GM18511 (cell line): Measurements from ENCODE around the gene PLA2G15.

Source experiments
- ATAC-seq: cut with Tn5 transposase; IDR thresholded peaks from one replicate; pipeline ENCODE4 v1.9.1; 2021; ENCODE audit warnings: mild to moderate bottlenecking, moderate library complexity; ENCODE audit not compliant: unreplicated experiment

PLA2G15 gene

GRCh38 chr16:68232335-68232734 is 12.8 kb upstream of the PLA2G15 start:
- no peak for ATAC-seq

DNA sequence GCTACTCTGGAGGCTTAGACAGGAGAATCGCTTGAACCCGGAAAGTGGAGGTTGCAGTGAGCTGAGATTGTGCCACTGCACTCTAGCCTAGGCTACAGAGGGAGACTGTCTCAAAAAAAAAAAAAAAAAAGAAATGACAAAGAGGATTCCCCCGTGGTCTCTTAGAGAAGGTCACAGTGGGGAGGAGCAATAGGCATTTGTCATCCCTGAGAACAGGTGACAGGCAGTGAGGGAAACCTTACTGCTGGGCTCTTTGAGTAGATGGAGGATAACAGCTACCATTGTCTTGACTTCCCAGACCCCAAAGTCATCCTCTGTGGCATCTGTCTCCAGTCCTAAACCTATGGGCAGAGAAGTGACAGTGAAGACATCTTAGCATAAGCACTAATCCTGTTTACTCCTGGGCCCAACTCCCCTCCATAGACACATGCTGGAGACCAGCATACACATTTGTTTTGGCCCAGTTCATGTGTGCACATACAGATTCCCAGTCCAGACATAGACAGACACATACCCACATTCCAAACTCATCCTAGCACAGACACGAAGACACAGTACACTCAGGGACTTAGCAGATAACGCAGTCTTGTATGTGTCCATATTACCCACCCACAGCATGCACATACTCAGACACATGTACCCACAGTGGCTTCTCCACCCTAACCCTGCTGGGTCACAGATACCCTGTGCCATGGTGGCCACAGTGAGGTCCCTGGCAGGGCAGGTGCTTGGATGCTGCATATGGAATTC is 11.9 kb upstream of the PLA2G15 start:
- no peak for ATAC-seq

GRCh38 chr16:68233835-68234187 is 11.4 kb upstream of the PLA2G15 start:
- no peak for ATAC-seq

- ATAC-seq: no peak
These were observed 10.7 kb upstream of the PLA2G15 start for GRCh38 chr16:68234188-68235107.

DNA sequence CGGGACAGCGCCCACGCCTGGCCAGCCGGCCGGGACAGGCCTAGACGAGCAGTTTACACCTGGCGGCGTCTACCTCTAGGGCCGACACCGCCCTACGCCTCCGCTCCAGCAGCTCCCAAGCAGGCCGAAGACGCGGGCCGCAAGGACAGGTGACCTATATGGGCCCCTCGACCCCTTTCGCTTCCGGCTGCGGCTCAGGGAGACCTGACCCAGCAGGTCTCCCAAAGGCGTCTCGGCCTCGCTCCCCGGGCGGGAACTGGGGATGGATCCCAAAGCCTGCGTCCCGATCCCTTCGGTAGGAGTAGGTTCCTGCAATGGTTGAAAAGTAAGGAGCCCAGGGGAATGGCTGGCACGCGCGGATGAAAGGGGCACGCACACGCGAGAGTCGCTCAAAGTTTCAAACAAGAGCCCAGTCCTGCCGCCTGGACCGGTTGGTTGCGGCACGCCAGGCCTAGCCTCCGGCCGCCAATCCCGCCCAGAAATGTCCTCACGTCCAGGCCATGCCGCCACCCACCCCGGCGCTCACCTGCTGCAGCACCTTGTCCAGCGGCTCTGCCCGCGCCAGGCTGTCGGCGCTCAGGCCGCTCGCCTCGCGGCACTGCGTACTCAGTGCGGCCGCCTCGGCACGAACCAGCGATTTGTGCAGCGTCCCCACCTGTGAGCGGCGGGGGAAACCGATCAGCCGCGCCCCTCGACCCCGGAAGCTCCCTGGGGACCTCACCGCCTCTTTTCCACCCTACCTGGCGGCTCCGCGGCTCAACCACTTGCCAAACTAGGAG is 9.9 kb upstream of the PLA2G15 start:
- ATAC-seq: no peak

DNA sequence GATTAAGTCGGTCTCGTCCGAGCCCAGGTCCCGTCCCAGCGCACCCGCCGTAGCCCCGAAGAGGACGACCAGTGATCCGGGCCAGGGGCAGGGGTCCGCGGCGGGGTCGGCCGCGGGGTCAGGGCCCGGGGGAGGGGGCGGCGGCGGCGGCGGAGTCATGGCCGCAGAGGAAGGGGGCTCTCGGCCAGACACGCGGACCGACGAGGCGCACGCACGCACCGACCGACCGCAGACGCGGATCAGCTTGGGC is 9.4 kb upstream of the PLA2G15 start, which contains the start of gene ESRP2:
Gene ESRP2 (minus strand): TSS at position 241 of the 250 bp plus-strand sequence. CDS start 82 bp downstream, at position 159.
- ATAC-seq: no peak

DNA sequence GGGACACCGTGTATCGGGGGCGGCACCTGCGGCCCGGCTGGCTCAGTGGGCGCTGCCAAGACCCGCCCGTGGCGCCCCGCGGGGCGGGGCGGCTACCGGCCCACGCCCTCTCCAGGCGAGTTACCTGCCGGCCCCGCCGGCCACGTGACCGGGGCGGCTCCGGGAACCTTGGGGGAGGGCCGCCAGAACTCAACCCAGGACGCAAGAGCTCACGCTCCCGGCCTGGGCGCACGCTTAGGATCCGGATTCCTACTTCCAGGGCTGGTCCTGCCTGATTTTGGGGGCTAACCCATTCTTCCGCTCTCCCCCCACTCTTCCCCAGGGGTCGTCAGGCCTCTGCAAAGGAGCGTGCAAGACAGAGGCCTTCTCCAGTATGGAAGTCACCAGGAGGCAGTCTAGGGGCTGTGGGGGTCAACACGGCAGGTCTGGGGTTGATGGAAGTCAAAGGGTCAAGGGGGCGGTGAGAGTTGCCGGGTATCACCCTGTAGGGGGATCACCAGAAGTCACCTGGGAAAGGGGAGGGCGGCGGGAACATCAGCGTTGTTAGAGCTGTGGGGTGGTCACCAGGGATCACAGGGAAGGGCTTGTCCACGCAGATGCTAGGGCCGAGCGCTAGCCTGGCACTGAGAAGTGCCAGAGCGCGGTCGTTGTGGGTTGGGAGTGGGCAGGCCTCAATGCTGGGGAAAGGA is 8.9 kb upstream of the PLA2G15 start:
- no peak for ATAC-seq

DNA sequence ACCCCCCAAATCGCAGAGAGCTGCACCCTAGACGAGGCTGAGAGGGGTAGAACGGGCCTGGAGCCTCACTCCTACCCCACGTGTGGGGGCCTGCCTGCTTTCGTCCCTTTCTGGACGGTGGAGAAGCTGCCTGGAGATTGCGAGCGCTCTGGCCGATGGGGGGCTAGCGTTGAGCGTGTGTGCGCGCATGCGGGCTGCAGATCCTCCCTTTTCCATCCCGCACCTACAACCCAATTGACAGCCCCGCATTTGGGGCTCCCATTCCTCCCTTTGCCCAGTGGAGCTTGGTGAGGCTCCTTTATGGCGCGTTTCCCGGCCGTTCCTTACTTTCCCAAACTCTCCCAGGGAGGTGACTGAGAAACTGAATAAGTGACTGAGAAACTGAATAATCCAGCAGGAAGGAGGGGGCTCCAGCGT is 8.3 kb upstream of the PLA2G15 start:
- ATAC-seq: no peak

DNA sequence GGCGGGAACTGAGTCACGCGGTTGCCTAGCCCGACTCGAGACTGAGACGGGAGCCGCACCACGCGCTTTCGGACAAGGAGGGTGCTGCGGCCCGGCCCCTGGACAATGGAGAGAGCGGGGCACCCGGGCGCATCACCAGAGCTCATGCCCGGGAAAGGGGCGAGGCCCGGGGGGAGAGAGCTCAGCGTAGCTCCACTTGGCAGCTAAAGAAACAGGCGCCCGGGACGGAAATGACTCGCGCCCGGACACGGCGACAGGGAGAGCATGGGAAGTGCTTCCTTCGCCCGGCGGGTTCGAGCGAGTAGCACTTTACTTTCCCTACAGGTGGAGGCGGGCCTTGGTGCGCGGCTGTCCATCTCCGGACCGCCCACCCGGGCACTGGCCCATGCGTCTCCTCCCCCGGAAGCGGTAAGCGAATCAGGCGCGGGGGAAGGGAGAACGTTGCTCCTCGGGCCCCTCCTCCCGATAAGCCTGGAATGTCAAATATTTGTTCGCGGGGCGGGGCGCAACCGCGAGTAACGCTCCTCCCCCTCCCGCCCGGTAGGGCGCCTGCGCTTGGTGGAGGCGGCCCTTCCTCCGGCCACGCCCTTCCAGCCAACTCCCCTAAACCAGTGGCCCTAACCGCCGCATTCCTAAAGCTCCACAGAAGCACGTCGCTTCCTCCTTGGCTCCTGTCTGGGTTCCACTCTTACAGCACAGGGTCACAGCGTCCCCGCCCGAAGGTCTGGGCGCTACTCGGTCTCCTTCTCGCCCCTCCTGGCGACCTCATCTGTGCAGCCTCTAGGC is 7.7 kb upstream of the PLA2G15 start:
- peak; percentile 85 for ATAC-seq

- peak; percentile 22 for ATAC-seq
These were observed 7.2 kb upstream of the PLA2G15 start for GRCh38 chr16:68238029-68238345.

- ATAC-seq: no peak
These were observed 3.1 kb upstream of the PLA2G15 start for GRCh38 chr16:68242085-68242484.

DNA sequence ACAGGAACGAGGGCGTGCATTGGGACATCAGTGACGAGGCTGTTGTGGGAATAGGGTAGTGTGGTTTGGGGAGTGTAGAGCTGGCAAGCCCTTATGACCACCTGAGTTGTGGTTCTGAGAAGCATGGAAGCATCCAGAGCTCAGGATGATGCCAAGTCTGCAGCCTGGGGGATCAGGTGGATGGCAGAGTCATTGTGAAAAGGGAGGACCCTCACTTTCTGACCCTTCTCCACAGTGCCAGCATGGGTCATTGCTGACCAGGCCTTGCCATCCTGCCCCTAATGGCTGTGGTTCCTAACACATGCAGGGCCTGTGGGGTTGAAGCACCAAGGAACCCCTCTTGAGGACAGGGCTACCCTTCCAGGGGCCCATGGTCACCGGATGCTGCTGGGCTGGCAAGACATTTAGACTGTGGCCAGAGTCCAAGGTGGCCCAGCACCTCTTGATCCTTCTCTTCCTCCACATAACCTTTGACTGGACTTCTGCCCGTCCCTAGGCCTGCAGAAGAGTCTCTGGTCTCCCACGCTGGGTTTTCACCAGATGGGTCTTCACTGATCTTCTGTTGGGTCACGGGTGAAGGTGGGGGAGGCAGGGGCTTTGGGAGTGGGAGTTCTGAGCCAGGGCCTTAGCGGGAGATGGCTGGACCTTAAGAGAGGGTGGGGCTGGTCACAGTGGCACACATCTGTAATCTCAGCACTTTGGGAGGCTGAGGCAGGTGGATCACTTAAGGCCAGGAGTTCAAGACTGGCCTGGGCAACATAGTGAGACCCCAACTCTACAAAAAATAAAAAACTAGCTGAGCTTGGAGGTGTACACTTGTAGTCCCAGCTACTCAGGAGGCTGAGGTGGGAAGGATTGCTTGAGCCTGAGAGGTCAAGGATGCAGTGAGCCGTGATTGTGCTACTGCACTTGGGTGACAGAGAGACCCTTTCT is 2.0 kb upstream of the PLA2G15 start:
- no peak for ATAC-seq

GRCh38 chr16:68244481-68244902 is 681 bp upstream of the PLA2G15 start:
- no peak for ATAC-seq

DNA sequence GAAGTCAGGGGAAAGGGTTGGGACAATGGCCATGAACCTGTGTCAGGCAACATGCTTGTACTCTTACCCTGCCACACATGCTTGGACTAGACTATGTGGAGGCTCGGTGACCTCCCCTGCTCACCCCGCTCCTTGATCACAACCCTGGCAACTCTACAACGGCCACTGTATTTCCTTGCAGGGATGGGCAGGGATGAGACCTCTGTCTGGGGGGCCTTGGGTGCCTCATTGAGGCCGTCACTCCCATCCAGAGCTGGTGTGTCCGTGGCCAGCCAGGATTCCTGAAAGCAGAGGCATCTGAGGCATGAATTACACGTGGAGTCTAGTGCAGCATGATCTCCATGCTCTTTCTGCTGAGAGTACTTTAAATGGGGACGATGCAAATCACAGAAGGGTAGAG is 948 bp downstream of the PLA2G15 start:
- no peak for ATAC-seq

DNA sequence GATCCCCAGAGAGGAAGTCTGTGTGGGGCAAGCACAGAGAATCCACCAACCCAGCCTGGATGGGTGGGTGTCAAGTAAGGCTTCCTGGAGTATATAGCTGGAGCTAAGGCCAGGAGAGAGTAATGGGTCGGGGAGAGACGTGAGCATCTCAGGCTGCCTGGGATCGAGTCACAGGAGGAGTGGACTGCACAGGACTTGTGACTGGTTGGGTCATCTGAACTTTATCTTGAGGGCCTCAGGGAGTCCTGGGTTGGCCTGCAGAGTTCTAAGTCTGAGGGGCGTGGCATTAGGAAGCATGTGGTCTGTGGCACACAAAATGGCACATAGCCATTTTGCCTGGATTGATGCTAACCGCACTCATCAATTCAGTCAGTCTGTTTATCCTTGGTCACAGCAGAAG is 1.5 kb downstream of the PLA2G15 start:
- ATAC-seq: no peak

- no peak for ATAC-seq
These were observed 2.2 kb downstream of the PLA2G15 start for GRCh38 chr16:68247400-68247799.

DNA sequence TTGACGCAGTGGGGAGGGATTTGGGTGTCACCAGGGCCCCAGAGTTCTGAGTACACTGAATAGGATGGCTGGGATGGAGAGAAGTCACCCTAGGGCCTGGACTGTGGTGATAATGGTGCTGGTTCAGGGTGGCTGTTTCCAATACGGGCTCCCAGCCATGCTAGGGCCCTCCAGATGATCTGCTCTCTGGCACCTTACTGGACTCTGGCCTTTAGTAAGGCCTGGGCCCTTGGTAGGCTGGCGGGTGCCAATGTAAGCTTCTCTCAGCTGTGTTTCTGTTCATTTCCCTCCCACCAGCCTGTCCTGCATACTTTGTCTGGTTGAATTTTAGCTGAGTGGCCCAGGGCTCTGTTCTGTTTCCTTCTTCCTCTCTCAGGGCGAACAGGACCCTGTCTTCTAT is 2.8 kb downstream of the PLA2G15 start:
- no peak for ATAC-seq

- no peak for ATAC-seq
These were observed 4.2 kb downstream of the PLA2G15 start for GRCh38 chr16:68249371-68249770.

- ATAC-seq: no peak
These were observed 5.8 kb downstream of the PLA2G15 start for GRCh38 chr16:68250951-68251350.
